ENCODE results near the gene TSPAN15.

TSPAN15 gene

DNA sequence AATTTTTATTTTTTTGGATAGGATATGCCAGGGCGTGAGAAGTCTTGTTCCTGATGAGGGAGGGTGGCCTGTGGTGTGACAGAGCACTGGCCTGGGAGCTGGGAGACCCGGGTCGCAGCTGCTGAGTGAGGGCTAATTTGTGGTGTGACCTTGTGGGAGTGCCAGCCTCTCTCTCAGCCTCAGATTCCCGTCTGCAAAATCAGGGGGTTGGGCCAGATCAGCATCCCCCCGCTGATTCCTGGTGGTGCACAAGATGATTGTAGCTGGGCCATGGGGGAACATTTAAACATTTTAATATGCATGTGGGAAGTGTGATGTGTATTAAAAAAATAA, 14.9 kb downstream of the TSPAN15 start:
- DNase-seq (ENCODE audit: low spot score), result no peak

DNA sequence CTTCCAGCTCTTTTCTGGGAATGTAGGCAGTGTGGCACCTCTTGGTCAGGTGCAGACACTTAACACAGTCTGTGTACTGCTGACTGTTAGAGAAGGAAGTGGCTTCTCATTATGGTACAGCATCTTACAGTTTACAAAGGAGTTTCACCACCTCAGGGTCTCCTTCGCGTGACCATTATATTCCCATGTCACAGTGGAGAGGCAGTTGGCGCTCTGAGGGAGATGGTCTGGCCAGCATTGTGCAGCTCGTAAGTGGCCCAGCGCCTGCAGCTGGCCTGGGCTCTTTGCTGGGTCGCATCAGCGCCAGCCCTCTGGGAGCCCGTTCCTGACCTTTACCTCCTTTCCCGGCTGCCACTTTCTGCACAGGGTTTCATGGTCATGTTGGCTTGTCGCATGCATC, 15.4 kb downstream of the TSPAN15 start:
- DNase-seq (ENCODE audit: low spot score), result peak; percentile 72

DNA sequence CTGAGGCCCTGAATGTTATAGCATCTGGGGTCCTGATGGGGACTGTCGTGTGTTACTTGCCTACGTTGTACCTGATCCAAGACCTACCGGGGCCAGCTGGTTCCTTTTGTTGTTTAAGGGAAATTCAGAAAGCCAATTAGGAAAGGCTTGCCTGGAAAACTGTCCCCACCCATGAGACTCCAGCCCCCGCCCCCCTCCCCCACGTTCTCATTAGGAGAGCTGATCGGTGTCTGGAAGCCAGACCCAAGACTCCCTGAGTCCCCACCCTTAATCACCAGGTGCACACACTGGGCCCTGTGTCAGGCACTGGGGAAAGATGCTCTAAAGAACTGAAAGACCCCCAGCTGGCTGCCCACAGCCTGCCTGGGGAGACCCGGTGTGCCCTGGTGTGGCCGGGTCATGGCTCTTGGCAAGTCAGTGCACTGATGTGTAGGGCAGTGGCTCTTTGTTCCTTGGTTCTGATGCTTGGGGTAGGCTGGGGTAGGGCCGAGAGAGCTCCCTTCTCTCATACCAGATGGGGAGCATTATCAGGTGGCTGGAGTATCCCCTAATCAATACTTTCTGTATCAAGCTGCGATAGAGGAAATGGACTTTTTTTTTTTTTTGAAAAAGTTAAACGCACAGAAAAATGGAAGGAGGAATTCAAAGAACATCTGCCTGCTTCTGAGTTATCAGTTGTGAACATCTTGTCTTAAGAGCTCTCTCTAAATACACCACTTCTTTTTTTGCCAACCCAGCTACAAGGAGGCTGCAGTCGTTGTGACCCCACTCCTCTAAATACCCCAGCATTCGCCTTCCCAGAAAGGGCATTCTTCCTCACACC, 16.9 kb downstream of the TSPAN15 start:
- DNase-seq (ENCODE audit: low spot score), result no peak

DNA sequence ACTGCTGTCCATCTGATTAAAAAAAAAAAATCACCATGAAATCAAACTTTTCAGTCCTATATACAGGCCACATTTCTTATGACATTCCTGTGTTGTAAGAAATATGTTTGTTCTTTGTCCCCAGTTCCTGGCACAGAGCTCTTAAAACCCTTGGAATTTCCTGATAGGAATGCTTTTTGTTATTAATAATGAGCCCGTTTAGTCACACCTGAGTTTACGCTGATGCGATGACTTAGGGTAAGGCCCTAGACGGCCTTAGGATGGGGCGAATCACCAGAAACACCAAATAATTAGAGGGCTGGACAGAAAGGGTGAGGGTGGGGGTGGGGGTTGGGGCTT, 17.5 kb downstream of the TSPAN15 start:
- DNase-seq (ENCODE audit: low spot score), result no peak

DNA sequence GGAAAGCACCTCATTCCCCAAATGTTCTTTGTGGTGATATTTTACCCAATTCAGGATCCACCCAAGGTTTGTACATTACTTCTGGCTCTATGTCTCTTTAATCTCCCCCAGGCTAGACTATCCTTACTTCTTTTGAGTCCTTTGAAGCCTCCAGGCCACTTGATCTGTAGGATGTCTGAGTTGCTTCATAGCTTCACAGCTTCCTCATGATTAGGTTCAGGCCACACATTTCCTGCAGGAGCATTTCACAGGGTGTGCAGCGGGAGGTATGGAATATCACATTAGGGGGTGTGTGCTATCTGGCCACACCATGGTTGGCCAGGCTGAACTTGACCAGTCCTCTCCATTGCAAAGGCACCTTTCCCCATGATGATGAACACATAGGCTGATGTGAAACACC, 18.7 kb downstream of the TSPAN15 start:
- DNase-seq (ENCODE audit: low spot score), result no peak

DNA sequence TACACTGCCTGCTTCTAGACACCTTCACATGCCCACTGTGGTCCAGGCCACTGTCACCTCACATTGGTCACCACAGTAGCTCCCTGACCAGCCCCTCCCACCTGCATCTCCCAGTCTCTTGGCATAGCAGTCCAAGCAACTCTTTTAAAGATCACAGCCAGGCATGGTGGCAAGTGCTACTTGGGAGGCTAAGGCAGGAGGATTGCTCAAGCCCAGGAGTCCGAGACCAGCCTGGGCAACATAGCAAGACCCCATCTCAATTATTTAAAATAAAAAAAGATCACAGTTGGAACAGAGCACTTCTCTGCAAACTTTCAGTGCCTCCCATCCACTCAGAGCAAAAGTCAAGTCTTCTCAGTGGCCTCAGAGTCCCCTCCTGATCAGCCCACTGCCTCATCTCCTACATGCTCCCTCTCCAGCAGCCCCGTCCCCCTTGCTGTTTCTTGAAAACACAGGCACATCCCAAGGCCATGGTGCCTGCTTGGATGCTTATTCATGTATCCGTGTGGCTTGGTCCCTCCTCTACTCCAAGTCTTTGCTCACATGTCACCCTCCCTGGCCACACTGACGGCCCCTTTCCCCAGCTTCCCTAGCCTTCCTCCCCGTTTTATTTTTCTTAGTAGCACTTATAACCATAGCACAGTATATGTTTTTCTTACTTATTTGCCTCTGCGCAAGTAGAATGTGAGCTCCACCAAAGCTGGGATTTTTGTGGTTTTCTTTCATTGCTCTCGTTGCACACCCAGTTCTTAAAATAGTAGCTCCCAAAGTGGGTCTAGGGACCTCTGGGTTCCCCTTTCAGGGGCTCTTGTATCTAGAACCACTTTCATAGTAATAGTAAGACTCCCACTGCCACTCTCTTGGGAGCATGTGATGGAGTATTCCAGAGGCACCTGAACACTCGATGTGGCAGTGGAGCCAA, 19.5 kb downstream of the TSPAN15 start:
- no peak for DNase-seq (ENCODE audit: low spot score)

DNA sequence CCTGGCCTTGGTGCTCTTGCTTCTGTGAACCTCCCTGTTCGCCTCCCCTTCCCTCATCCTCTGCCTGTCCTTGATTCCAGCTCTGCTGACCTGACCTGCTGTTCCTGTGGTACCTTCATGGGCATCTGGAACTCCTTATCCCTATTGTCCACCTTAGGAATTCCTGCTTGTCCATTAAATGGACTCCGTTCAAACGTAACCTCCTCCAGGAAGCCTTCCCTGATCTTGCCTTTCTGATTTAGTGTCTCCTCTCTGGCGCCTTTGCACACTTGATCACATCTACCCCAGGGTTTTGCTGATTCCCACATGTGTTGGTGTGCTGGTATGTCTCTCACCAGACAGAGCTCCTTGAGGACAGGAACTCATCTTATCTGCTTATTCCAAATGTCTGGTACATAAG, 20.9 kb downstream of the TSPAN15 start:
- no peak for DNase-seq (ENCODE audit: low spot score)

DNA sequence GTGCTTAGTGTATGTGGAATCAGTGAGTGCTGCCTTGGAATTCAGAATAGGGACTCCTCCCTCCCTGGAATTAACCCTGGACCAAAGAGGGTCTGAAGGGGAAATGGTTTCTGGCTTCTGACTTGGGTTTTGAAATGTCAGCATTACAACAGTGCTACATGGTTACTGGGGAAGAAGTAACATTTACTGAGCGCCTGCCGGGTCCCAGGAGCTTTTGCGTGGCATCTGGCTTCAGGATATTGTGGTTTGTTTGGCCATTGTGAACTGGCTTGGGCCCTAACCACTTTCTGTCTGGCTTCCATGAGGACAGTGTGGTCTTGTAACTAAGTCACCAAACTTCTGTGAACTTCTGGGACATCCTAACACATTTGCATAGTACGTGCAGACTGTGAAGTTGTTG, 21.3 kb downstream of the TSPAN15 start:
- no peak for DNase-seq (ENCODE audit: low spot score)

DNA sequence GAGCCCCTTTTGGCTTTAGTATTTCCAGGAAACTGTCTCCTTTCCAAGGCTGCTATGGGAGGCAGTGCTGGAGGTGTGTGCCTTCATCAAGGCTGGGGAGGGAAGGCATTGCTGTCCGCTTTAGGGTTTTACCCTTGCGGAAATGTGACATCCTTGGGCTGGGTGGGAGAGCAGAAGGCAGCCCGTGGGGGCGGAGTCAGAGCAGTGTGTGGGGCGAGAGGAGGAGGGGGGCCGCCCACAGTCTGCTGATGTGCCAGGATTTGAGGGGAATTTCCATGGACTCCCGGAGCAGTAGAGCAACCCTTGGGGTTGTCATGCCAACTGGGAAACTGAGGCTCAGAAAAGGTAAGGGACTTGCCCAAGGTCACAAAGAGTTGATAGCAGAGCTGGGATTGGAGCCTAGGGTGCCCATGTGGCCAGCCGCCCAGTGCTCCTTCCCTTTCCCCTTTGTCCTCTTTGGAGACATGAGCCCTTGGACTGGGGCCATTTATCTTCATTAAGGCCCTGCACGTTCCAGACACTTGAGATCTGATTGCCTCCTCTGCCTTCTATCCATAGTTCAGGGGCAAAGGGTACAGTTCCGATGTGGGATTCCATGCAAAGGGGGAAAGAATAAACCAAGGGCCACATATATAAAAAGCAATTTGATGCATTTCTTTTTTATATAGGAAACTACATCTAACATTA, 22.2 kb downstream of the TSPAN15 start:
- DNase-seq (ENCODE audit: low spot score), result no peak

DNA sequence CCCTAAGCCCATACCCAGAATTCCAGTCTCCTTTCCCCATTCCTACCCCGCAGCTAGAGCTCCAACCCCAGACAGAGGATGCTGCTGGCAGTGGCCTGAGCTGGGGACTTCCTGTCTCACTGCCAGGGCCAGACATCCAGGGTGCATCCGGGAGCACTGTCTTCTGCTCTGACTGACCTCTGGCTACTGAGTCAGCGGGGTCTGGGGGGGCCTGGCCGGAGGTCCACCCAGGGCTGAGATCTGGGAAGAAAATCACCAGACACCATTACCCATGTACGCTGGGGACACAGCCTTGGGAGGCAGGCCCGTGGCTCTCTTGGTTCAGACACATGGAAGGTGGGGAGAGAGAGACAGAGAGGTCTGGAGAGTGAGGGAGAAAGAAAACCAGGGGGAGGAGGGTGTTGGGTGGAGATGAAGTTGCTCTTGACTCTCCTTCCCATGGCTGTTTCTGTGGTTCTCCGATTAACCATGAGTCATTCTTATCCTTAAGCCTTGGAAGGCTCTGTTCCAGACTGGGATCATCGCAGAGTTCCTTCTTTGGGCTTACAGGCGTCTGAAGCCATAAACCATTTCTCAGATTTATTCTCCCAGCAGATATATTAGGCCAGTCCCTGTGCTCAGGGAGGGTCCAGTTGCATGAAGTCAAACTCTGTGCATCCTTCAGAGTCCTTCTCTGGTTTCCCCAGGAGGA, 23.6 kb downstream of the TSPAN15 start:
- no peak for DNase-seq (ENCODE audit: low spot score)

DNA sequence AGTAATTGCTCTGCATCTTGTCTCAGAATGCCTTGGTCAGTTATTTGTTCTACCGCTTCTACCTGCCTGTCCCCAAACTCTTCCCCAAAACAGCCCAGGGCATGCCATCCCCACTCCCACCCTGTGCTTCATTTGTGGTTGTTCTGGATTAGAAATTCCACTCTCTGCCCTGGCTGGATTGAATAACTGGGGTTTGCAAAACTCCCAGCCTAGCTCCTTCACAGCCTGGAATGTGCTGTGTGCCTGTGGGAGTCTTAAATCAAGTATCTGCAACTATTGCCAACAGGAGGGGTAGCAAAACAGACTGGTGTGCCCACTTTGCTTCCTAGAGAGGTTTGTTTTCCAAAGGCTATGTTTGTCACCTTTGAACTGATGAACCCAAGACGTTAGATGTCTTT, 24.2 kb downstream of the TSPAN15 start:
- DNase-seq (ENCODE audit: low spot score), result no peak

DNA sequence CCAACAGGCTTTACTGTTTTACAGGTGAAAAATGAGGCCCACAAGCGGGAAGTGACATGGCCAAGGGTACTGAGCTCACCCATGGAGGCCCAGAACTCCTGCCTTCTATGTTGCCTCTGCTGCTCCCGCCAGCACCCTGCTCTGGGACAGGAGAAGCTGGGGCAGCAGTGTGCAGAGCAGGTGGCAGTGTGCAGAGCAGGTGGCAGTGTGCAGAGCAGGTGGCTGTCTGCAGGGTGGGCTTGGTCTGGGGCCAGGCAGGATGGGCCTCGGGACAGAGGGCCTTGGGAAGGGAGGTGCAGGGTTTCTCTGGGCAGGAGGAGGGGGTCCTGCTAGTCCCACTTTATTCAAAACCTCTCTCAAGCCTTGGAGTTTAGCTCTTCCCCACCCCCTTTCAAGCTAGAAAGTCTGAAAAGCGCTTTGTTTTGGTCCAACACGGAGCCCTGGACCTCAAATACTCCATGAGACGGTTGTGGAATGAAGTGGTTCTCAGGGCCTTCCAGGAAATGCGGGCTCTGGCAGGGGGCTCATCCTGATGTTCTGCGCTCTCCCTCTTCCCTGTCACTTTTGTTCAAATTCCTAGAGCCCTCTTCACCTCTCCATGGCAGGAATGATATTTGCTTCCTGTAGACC, 26.8 kb downstream of the TSPAN15 start:
- peak; percentile 48 for DNase-seq (ENCODE audit: low spot score)

DNA sequence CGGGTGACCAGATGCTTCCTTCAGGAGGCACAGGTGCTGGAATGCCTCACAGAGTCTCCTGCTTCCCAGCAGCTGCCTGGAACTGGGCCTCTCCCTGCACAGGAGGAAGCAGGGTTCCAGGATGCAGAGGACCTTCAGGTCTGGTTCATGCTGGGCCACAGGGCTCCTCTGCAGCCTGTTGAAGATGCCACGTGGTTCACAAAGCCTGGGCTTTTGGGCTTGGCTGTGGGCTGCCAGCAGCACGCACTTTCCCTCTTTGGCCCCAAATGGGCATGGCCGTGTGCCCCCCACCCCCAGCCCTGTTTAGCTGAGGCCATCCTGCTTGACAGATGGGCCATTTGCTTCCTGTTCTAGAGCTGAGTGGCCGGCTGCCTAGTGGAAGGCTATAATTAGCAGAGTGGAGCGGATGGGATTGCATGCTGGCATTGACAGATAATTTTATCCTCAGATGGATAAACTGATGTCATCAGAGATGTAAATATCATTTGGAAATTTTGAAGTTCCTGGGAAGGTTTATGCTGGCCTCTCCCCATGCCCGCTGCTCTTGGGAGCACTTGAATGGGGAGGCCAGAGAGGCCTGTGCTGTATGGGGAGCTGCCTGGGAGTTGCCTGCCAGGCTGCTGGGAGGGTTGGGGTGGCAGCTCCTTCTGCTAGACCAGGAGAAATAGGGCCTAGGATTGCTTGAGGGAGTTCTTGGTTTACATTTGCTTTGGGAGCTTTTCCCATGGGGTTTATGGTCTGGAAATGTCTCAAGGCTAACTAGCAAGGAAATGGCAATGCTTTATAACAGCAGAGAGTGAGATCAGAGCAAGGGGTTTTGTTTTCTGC, 28.2 kb downstream of the TSPAN15 start:
- DNase-seq (ENCODE audit: low spot score), result peak; percentile 81

DNA sequence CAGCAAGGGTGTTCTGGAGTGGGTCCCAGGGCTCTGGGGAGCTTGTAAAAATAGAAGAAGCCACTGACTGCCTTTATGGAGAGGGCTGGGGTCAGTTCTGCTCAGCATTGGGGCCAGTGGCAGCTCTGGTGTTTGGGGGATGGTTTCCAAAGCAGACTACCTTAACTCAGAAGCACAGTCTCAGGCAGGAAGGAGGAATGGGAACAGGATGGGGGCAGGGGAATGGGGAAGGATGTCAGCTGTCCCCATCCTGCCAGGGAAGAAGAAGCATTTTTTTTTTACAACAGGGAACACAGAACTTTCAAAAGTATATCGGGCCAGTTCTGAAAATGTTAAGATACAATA, 28.8 kb downstream of the TSPAN15 start:
- peak; percentile 58 for DNase-seq (ENCODE audit: low spot score)

DNA sequence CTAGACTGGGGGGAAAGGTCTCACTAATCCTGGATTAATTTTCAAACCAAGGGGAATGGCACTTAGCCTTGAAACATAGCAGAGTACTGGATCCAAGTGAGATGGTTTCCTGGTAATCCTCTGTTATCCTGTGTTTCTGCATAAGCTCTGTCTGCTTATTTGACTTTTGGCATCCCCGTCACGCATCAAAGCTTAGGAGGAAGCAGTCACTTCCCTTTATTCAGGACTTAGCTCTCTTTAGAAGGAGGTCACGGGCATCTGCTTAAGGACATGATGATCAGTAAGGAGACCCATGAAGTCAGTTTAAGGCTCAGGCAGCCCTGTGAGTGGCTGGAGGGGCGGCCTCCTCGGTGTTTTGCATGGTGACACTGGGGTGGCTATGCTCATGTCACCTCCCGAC, 30.0 kb downstream of the TSPAN15 start:
- DNase-seq (ENCODE audit: low spot score), result peak; percentile 67

DNA sequence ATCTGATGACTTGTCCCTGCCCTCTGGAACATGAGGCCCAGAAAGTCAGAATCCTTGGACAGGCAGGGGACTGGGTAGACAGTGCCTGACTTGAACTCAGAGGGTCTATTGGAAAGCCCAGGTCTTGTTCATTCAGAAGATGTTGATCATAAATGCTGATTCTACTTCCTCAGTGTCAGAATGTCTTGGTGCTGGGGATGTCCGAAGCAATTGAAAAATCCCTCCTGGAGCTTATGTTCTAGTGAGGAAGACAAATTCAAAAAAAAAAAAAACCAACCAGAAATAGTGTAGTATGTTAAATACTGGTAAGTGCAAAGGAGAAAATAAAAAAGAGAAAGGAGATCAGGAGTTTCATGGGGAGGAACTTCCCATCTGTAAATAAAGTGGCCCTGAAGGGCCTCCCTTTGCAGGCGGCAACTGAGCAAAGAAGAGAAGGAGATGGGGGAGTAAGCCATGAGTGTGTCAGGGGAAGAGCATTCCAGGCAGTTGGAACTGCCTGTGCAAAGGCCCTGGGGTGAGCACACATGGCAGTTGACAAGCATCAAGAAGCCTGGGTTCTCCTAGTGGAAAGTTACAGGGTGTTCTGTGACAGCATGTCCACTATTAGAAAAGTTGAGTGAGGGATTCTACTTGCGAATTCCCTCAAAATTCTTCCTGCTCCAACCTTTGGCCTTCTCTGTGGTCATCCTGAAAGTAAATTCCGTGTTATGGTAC, 30.7 kb downstream of the TSPAN15 start:
- DNase-seq (ENCODE audit: low spot score), result no peak

DNA sequence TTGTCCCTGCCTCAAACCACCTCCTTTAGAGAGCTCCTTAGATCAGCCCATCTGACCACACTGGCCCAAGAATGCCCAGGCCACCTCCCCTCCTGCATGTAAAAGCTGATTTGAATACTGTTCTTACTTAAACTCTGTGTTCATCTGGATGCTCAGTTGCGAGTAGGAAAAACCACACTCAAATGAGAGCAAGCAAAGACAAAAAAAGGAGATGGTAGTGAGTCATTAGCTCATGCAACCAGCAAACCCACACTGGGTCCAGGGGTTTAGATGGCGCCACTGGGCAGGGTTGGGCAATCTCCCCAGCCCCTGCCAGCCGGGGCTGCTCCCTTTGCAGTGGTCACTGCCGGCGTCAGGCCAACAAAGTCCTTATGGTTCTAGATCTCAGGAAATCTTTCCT, 32.7 kb downstream of the TSPAN15 start:
- no peak for DNase-seq (ENCODE audit: low spot score)

DNA sequence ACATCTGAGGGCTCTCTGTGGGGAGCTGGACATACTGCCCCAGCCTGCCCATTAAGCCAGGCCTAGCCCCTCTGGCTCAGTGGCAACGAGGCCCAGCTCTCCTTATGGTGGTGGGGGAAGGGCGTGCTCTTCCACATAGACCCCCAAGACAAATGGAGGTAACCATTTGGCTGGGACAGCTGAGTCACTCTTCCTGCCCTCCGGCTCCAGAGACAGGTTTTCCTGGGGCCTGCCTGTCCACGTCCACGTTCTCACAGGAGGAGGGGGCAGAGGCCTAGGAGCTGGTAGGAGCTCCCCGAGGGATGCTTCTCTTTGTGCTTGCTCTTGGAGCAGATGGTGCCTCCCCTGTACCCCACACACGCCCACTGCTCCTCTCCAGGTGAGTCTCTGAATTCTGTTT, 33.5 kb downstream of the TSPAN15 start:
- DNase-seq (ENCODE audit: low spot score), result no peak

DNA sequence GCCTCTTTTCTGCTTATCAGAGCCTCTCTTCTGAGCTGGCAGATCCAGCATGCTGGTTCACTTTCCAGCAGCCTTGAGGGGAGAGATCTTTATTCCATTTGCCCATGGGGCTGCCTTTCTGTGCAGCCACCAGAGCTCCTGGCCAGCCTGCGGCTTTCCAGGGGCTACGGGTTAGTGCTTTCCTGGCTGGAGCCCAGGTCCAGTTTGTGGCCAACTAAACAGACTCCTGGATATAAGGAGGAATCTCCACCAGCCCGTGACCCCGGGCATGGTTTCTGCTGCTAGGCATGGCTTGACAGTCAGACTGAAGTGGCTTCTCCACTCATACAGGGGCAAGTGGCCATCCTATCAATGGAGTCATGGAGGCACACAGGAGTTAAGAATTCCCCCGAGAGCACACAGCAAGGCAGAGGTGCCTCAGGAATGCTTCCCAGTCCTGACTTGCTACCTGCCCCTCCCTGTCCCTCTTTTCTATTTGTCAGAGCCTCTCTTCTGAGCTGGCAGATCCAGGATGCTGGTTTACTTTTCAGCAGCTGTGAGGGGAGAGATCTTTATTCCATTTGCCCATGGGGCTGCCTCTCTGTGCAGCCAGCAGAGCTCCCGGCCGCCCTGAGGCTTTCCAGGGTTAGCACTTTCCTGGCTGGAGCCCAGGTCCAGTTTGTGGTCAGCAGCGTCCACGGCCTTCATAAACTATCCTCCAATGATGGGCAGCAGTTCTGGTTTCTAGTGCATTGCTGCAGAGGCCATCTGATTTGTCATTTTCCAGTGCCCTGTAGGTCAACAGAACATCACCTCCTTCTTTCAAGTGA, 35.9 kb downstream of the TSPAN15 start:
- no peak for DNase-seq (ENCODE audit: low spot score)
